Right lobe of liver (tissue), 4 donors: ENCODE measurements around the gene NOS1AP.

Experiments
- CTCF ChIP-seq, 4 donors: fragments of 200-600 bp in 3 of 4; fragments of 450-650 bp in 1 of 4; IDR thresholded peaks; one replicate each; pipeline versions ENCODE4 v1.5.1 to v1.8.0; 2016 to 2022; ENCODE audit warnings: antibody characterized with exemption in 4 of 4, mild to moderate bottlenecking in 2 of 4
- POLR2A ChIP-seq: fragments of 450-650 bp; IDR thresholded peaks from one replicate; pipeline ENCODE4 v1.6.1; 2017; ENCODE audit warnings: antibody characterized with exemption, mild to moderate bottlenecking
- donor health status: DM: no; HTN: no; CAD: no.
- donor health status: DM: no; HTN: no; CAD: no.
- donor health status: DM: no; HTN: yes; CAD: no.

- no peak for TF ChIP-seq CTCF (IDR thresholded peaks at IDR 0.05)
- TF ChIP-seq POLR2A, result no peak
Measured at GRCh38 chr1:162315673-162316072, 246.2 kb downstream of the NOS1AP start.
